ENCODE results near the gene CDK5.

DNA sequence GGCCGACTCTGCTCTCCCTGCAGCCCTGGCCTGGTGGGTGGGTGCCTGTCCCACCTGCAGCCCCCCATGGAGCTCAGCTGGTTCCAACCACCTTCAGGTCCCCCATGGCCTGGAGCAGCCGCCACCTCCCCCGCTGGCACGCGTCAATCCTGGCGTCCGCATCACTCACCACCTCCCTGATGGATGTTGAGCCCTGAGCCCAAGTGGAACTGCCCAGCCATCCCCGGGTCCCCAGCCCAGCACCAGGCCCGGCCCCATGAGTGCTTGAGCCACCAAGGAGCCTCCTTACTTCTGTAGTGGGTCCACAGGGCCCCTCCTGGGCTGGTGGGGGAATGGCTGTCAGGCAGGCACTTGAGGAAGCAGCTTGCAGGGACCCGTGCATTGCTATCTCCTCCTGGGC lies 43.2 kb upstream of the CDK5 start:
- TF ChIP-seq POLR2A (conservative IDR thresholded peaks at IDR 0.05) (no peak), KHSRP (IDR thresholded peaks at IDR 0.05) (no peak), SRF (CRISPR knock-in tag; IDR thresholded peaks at IDR 0.05) (no peak), GATA2 (CRISPR knock-in tag; IDR thresholded peaks at IDR 0.05) (no peak), POLR2AphosphoS5 (IDR thresholded peaks at IDR 0.05; ENCODE audit: control insufficient read depth, insufficient read depth, low read depth, low read length) (no peak), CEBPB (tag; IDR thresholded peaks at IDR 0.05) (no peak), SP1 (CRISPR knock-in tag; IDR thresholded peaks at IDR 0.05) (no peak), BRCA1 (IDR thresholded peaks at IDR 0.05) (no peak), BRCA1 (CRISPR knock-in tag; IDR thresholded peaks at IDR 0.05) (no peak), TAF7 (tag; IDR thresholded peaks at IDR 0.05) (no peak)
- TF ChIP-seq, protein P1, sequence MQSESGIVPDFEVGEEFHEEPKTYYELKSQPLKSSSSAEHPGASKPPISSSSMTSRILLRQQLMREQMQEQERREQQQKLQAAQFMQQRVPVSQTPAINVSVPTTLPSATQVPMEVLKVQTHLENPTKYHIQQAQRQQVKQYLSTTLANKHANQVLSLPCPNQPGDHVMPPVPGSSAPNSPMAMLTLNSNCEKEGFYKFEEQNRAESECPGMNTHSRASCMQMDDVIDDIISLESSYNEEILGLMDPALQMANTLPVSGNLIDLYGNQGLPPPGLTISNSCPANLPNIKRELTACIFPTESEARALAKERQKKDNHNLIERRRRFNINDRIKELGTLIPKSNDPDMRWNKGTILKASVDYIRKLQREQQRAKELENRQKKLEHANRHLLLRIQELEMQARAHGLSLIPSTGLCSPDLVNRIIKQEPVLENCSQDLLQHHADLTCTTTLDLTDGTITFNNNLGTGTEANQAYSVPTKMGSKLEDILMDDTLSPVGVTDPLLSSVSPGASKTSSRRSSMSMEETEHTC (IDR thresholded peaks at IDR 0.05) = no peak
- TF ChIP-seq, protein P2, sequence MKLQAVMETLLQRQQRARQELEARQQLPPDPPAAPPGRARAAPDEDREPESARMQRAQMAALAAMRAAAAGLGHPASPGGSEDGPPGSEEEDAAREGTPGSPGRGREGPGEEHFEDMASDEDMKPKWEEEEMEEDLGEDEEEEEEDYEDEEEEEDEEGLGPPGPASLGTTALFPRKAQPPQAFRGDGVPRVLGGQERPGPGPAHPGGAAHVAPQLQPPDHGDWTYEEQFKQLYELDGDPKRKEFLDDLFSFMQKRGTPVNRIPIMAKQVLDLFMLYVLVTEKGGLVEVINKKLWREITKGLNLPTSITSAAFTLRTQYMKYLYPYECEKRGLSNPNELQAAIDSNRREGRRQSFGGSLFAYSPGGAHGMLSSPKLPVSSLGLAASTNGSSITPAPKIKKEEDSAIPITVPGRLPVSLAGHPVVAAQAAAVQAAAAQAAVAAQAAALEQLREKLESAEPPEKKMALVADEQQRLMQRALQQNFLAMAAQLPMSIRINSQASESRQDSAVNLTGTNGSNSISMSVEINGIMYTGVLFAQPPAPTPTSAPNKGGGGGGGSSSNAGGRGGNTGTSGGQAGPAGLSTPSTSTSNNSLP (IDR thresholded peaks at IDR 0.05; ENCODE audit: borderline replicate concordance, low read depth, low read length) = no peak
- TF ChIP-seq, protein P3, sequence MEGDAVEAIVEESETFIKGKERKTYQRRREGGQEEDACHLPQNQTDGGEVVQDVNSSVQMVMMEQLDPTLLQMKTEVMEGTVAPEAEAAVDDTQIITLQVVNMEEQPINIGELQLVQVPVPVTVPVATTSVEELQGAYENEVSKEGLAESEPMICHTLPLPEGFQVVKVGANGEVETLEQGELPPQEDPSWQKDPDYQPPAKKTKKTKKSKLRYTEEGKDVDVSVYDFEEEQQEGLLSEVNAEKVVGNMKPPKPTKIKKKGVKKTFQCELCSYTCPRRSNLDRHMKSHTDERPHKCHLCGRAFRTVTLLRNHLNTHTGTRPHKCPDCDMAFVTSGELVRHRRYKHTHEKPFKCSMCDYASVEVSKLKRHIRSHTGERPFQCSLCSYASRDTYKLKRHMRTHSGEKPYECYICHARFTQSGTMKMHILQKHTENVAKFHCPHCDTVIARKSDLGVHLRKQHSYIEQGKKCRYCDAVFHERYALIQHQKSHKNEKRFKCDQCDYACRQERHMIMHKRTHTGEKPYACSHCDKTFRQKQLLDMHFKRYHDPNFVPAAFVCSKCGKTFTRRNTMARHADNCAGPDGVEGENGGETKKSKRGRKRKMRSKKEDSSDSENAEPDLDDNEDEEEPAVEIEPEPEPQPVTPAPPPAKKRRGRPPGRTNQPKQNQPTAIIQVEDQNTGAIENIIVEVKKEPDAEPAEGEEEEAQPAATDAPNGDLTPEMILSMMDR (IDR thresholded peaks at IDR 0.05 in 2 of 3, conservative IDR thresholded peaks at IDR 0.05 in 1 of 3; ENCODE audit: insufficient read depth in 2 of 3, low read depth in 1 of 3, low read length in 3 of 3) = no peak
- TF ChIP-seq, protein P4, sequence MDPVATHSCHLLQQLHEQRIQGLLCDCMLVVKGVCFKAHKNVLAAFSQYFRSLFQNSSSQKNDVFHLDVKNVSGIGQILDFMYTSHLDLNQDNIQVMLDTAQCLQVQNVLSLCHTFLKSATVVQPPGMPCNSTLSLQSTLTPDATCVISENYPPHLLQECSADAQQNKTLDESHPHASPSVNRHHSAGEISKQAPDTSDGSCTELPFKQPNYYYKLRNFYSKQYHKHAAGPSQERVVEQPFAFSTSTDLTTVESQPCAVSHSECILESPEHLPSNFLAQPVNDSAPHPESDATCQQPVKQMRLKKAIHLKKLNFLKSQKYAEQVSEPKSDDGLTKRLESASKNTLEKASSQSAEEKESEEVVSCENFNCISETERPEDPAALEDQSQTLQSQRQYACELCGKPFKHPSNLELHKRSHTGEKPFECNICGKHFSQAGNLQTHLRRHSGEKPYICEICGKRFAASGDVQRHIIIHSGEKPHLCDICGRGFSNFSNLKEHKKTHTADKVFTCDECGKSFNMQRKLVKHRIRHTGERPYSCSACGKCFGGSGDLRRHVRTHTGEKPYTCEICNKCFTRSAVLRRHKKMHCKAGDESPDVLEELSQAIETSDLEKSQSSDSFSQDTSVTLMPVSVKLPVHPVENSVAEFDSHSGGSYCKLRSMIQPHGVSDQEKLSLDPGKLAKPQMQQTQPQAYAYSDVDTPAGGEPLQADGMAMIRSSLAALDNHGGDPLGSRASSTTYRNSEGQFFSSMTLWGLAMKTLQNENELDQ (CRISPR knock-in tag; IDR thresholded peaks at IDR 0.05; ENCODE audit: borderline replicate concordance) = no peak
- TF ChIP-seq, protein P5, sequence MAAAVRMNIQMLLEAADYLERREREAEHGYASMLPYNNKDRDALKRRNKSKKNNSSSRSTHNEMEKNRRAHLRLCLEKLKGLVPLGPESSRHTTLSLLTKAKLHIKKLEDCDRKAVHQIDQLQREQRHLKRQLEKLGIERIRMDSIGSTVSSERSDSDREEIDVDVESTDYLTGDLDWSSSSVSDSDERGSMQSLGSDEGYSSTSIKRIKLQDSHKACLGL (CRISPR knock-in tag; IDR thresholded peaks at IDR 0.05; ENCODE audit: borderline replicate concordance, poor library complexity, severe bottlenecking) = no peak

Measured in K562 (cell line).